HEK293 (cell line): ENCODE data around the gene DMWD.

Experiments
- CTCF ChIA-PET: fragments of 350-600 bp; formaldehyde crosslinking; extraction: SDS; loops from one replicate; lab custom pipeline; 2021; ENCODE audit warnings: antibody characterized with exemption; lab: Yijun Ruan, JAX
- POLR2A ChIA-PET: fragments of 300-600 bp; formaldehyde crosslinking; extraction: SDS; loops from one replicate; lab custom pipeline; 2020; ENCODE audit warnings: antibody characterized with exemption, inconsistent platforms; lab: Yijun Ruan, JAX
- H3K27ac ChIP-seq: fragments of 200-500 bp; sonication (Bioruptor generic); 2 replicates; pipeline ENCODE4 v1.5.1; 2014; ENCODE audit warnings: low read depth, low read length, control low read depth, inconsistent platforms; ENCODE audit errors: extremely low read depth
- H3K36me3 ChIP-seq, 2 experiments: fragments of 200-500 bp in 1 of 2; sonication (Bioruptor generic) in 1 of 2; 1 replicate in 1 of 2; 2 replicates in 1 of 2; pipeline ENCODE4 v1.5.1; 2014 to 2017; ENCODE audit warnings: inconsistent platforms in 2 of 2, low read length in 2 of 2; ENCODE audit not compliant: control insufficient read depth in 2 of 2, insufficient read depth in 1 of 2
- H3K4me1 ChIP-seq: fragments of 200-500 bp; sonication (Bioruptor generic); 2 replicates; pipeline ENCODE4 v1.5.1; 2014; ENCODE audit warnings: mild to moderate bottlenecking, low read length, inconsistent platforms; ENCODE audit not compliant: control insufficient read depth, insufficient read depth
- H3K4me3 ChIP-seq: 2 replicates; pipeline ENCODE4 v1.5.1; 2011; ENCODE audit warnings: low read depth, mild to moderate bottlenecking, control low read depth, low read length, moderate library complexity
- H3K9me3 ChIP-seq: fragments of 200-500 bp; sonication (Bioruptor generic); 2 replicates; pipeline ENCODE4 v1.5.1; 2014; ENCODE audit warnings: low read depth, low read length, inconsistent platforms; ENCODE audit not compliant: control insufficient read depth, insufficient read depth
- ATF2 ChIP-seq: fragments of 450-650 bp; formaldehyde crosslinking; IDR thresholded peaks from 2 replicates; pipeline ENCODE4 v1.5.1; 2016; ENCODE audit warnings: missing biosample characterization, missing genetic modification characterization, low read depth
- SP2 ChIP-seq: fragments of 450-650 bp; formaldehyde crosslinking; IDR thresholded peaks from 2 replicates; pipeline ENCODE4 v1.5.1; 2016; ENCODE audit warnings: missing biosample characterization, missing genetic modification characterization
- ZBTB26 ChIP-seq: fragments of 450-650 bp; formaldehyde crosslinking; optimal IDR thresholded peaks from 2 replicates; pipeline ENCODE3; 2016; ENCODE audit warnings: missing biosample characterization, mild to moderate bottlenecking, missing genetic modification characterization
- ZBTB8A ChIP-seq: fragments of 450-650 bp; formaldehyde crosslinking; IDR thresholded peaks from 2 replicates; pipeline ENCODE4 v1.5.1; 2016; ENCODE audit warnings: missing biosample characterization, missing genetic modification characterization
- ZEB2 ChIP-seq: fragments of 450-650 bp; formaldehyde crosslinking; IDR thresholded peaks from 2 replicates; pipeline ENCODE4 v1.5.1; 2016; ENCODE audit warnings: missing biosample characterization, missing genetic modification characterization
- ZFHX2 ChIP-seq: fragments of 450-650 bp; formaldehyde crosslinking; conservative IDR thresholded peaks from 2 replicates; pipeline ENCODE4 v1.5.1; 2016; ENCODE audit warnings: missing biosample characterization, missing genetic modification characterization
- ZNF132 ChIP-seq: fragments of 450-650 bp; formaldehyde crosslinking; IDR thresholded peaks from 2 replicates; pipeline ENCODE4 v1.5.1; 2017; ENCODE audit warnings: missing biosample characterization, missing genetic modification characterization, borderline replicate concordance
- ZNF138 ChIP-seq: fragments of 450-650 bp; formaldehyde crosslinking; IDR thresholded peaks from 2 replicates; pipeline ENCODE4 v1.5.1; 2016; ENCODE audit warnings: missing biosample characterization, missing genetic modification characterization, borderline replicate concordance
- ZNF24 ChIP-seq: fragments of 450-650 bp; formaldehyde crosslinking; IDR thresholded peaks from 2 replicates; pipeline ENCODE4 v1.5.1; 2016; ENCODE audit warnings: missing biosample characterization, missing genetic modification characterization
- ZNF302 ChIP-seq: fragments of 450-650 bp; formaldehyde crosslinking; IDR thresholded peaks from 2 replicates; pipeline ENCODE4 v1.5.1; 2016; ENCODE audit warnings: missing biosample characterization, missing genetic modification characterization, low read depth
- ZNF76 ChIP-seq: fragments of 450-650 bp; formaldehyde crosslinking; IDR thresholded peaks from 2 replicates; pipeline ENCODE4; 2016; ENCODE audit warnings: low read depth, missing biosample characterization, missing genetic modification characterization, borderline replicate concordance
- ZSCAN4 ChIP-seq: fragments of 450-650 bp; formaldehyde crosslinking; IDR thresholded peaks from 2 replicates; pipeline ENCODE4 v1.5.1; 2017; ENCODE audit warnings: missing biosample characterization, missing genetic modification characterization
- TF ChIP-seq, protein P1 (sequence below): fragments of 450-650 bp; IDR thresholded peaks from 2 replicates; pipeline ENCODE4 v1.5.1; 2018; ENCODE audit warnings: missing biosample characterization, missing genetic modification characterization
- TF ChIP-seq, protein P2 (sequence below): fragments of 450-650 bp; formaldehyde crosslinking; IDR thresholded peaks from 2 replicates; pipeline ENCODE4 v1.5.1; 2017; ENCODE audit warnings: missing biosample characterization, missing genetic modification characterization
- TF ChIP-seq, protein P3 (sequence below): fragments of 450-650 bp; formaldehyde crosslinking; conservative IDR thresholded peaks from 2 replicates; pipeline ENCODE4 v1.5.1; 2016; ENCODE audit warnings: low read depth, missing biosample characterization, missing genetic modification characterization

DMWD gene

DNA sequence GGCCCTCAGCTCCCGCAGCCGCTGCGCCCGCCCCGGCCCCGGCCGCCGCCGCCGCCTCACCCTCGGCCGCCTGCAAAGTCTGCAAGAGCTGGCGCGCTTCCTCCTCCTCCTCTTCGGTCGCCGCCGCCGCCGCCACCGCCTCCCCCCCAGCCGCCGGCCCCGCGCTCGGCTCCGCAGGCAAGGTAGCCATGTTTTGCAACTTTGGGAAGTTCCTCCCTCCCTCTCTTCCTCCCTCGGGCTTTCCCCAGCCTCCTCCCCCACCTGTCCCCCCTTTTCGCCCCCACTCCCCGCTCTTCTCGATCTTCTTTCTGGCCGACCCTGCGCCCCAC, 24.0 kb downstream of the DMWD start:
- peak overlapping the region; percentile 98 for H3K27ac ChIP-seq
- no peaks in the 10 kb centered on the region for H3K9me3 ChIP-seq
- CTCF ChIA-PET: interaction anchor here (0.5 to 2.8 kb wide), 11 partner anchors 11 to 118 kb away, joined by 3 to 61 read pairs (median 6); partner anchors contain the start of genes DMWD, FBXO46, FOXA3 and QPCTL
- H3K36me3 ChIP-seq: peaks cover 3 to 22% of the 10 kb centered on the region in 2 experiments
- H3K4me3 ChIP-seq: peak overlapping the region; percentile 70
- peaks cover 25% of the 10 kb centered on the region for H3K4me1 ChIP-seq
- TF ChIP-seq, protein P1, sequence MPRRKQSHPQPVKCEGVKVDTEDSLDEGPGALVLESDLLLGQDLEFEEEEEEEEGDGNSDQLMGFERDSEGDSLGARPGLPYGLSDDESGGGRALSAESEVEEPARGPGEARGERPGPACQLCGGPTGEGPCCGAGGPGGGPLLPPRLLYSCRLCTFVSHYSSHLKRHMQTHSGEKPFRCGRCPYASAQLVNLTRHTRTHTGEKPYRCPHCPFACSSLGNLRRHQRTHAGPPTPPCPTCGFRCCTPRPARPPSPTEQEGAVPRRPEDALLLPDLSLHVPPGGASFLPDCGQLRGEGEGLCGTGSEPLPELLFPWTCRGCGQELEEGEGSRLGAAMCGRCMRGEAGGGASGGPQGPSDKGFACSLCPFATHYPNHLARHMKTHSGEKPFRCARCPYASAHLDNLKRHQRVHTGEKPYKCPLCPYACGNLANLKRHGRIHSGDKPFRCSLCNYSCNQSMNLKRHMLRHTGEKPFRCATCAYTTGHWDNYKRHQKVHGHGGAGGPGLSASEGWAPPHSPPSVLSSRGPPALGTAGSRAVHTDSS (tag by site-specific recombination): peak; percentile 64; the same call in 1 of the 2 replicates
- TF ChIP-seq, protein P2, sequence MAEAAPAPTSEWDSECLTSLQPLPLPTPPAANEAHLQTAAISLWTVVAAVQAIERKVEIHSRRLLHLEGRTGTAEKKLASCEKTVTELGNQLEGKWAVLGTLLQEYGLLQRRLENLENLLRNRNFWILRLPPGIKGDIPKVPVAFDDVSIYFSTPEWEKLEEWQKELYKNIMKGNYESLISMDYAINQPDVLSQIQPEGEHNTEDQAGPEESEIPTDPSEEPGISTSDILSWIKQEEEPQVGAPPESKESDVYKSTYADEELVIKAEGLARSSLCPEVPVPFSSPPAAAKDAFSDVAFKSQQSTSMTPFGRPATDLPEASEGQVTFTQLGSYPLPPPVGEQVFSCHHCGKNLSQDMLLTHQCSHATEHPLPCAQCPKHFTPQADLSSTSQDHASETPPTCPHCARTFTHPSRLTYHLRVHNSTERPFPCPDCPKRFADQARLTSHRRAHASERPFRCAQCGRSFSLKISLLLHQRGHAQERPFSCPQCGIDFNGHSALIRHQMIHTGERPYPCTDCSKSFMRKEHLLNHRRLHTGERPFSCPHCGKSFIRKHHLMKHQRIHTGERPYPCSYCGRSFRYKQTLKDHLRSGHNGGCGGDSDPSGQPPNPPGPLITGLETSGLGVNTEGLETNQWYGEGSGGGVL (tag by site-specific recombination): peak; percentile 92; the same call in 1 of the 2 replicates
- TF ChIP-seq ZNF138 (tag by site-specific recombination): no peak
- POLR2A ChIA-PET: interaction anchor here (1.0 to 7.2 kb wide), 25 partner anchors 10 to 253 kb away, joined by 3 to 133 read pairs (median 10); partner anchors contain the start of genes CCDC61, DMPK, DMWD and FBXO46

DNA sequence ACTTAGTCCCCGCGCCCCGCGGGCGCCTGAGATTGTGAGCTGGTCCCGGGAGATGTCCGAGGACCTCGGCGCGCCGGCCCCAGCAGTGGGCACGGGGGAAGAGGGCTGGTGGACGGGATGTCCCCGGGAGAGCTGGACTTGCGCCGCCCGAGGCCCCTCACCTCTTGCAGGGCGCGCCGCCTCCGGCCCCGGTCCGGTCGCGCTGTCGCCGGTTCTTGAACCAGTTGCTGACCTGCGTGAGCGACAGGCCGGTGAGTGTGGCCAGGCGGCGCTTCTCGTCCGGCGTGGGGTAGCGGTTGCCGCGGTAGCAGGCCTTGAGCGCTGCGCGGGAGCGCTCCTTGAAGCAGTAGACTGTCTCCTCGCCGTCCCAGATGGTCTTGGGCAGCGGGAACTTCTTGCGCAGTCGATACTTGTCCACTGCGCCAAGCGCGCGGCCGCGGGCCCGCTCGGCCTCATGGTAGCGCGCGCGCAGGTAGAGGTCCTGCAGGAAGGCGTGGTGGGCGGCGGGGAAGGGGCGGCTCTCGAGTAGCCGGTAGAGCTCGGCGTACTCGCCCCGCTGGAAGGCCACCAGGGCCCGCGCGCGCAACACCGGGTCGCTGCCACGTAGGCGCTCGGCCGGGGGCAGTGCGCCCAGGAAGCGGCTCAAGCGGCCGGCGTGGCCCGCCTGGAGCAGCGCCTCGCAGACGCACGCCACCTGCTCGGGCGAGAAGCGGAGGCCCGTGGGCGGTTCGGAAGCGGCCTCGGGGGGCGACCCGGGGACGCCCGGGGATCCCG, 24.6 kb downstream of the DMWD start:
- H3K36me3 ChIP-seq: peaks cover 0 to 16% of the 10 kb centered on the region in 2 experiments; a peak in 2 of 3 replicates
- H3K4me3 ChIP-seq: peak overlapping the region; percentile 70
- CTCF ChIA-PET: interaction anchor here (0.5 to 2.8 kb wide), 12 partner anchors 11 to 118 kb away, joined by 3 to 61 read pairs (median 6); partner anchors contain the start of genes FBXO46, QPCTL and SNRPD2
- POLR2A ChIA-PET: interaction anchor here (1.0 to 7.2 kb wide), 20 partner anchors 11 to 253 kb away, joined by 3 to 133 read pairs (median 12); partner anchors contain the start of genes DMWD, FBXO46, FOXA3 and OPA3
- H3K27ac ChIP-seq: peak overlapping the region; percentile 98
- peaks cover 25% of the 10 kb centered on the region for H3K4me1 ChIP-seq
- no peaks in the 10 kb centered on the region for H3K9me3 ChIP-seq
- TF ChIP-seq ZSCAN4 (tag by site-specific recombination): no peak
- TF ChIP-seq, protein P3, sequence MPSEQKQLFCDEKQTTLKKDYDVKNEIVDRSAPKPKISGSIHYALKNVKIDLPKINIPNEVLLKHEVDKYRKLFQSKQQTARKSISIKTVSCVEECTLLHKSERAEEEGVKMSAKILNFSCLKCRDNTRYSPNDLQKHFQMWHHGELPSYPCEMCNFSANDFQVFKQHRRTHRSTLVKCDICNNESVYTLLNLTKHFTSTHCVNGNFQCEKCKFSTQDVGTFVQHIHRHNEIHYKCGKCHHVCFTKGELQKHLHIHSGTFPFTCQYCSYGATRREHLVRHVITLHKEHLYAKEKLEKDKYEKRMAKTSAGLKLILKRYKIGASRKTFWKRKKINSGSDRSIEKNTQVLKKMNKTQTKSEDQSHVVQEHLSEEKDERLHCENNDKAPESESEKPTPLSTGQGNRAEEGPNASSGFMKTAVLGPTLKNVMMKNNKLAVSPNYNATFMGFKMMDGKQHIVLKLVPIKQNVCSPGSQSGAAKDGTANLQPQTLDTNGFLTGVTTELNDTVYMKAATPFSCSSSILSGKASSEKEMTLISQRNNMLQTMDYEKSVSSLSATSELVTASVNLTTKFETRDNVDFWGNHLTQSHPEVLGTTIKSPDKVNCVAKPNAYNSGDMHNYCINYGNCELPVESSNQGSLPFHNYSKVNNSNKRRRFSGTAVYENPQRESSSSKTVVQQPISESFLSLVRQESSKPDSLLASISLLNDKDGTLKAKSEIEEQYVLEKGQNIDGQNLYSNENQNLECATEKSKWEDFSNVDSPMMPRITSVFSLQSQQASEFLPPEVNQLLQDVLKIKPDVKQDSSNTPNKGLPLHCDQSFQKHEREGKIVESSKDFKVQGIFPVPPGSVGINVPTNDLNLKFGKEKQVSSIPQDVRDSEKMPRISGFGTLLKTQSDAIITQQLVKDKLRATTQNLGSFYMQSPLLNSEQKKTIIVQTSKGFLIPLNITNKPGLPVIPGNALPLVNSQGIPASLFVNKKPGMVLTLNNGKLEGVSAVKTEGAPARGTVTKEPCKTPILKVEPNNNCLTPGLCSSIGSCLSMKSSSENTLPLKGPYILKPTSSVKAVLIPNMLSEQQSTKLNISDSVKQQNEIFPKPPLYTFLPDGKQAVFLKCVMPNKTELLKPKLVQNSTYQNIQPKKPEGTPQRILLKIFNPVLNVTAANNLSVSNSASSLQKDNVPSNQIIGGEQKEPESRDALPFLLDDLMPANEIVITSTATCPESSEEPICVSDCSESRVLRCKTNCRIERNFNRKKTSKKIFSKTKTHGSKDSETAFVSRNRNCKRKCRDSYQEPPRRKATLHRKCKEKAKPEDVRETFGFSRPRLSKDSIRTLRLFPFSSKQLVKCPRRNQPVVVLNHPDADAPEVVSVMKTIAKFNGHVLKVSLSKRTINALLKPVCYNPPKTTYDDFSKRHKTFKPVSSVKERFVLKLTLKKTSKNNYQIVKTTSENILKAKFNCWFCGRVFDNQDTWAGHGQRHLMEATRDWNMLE (tag by site-specific recombination): no peak
- peak; percentile 57 for TF ChIP-seq ZFHX2 (tag by site-specific recombination)
- no peak for TF ChIP-seq ZNF132 (tag by site-specific recombination)
- TF ChIP-seq ZNF24 (tag by site-specific recombination): no peak
- peak; percentile 98 for TF ChIP-seq ZBTB26 (tag by site-specific recombination)
- TF ChIP-seq ZNF302 (tag by site-specific recombination): no peak
- peak; percentile 80 for TF ChIP-seq ZBTB8A (tag by site-specific recombination)
- peak; percentile 12 for TF ChIP-seq ZEB2 (tag by site-specific recombination)
- TF ChIP-seq, protein P1 (tag by site-specific recombination): no peak
- TF ChIP-seq ATF2: no peak
- peak; percentile 41; the same call in 1 of the 2 replicates for TF ChIP-seq ZNF76 (tag by site-specific recombination)
- TF ChIP-seq SP2 (tag by site-specific recombination): peak; percentile 35
